ENCODE data around the gene OR13C5. TPM values are rescaled to one million over a fixed set of nuclear protein-coding genes. Genes with fewer than 3 reads are reported as not detected.

OR13C5 gene
- total RNA-seq, 3 donors from 2014 or later, result not detected

GRCh38 chr9:104553261-104553660 lies 46.0 kb downstream of the OR13C5 start:
- DNase-seq (ENCODE audit: low spot score in 2 of 2), result no peak
- no peaks in the 10 kb centered on the region for H3K27me3 ChIP-seq
- TF ChIP-seq, protein P1, sequence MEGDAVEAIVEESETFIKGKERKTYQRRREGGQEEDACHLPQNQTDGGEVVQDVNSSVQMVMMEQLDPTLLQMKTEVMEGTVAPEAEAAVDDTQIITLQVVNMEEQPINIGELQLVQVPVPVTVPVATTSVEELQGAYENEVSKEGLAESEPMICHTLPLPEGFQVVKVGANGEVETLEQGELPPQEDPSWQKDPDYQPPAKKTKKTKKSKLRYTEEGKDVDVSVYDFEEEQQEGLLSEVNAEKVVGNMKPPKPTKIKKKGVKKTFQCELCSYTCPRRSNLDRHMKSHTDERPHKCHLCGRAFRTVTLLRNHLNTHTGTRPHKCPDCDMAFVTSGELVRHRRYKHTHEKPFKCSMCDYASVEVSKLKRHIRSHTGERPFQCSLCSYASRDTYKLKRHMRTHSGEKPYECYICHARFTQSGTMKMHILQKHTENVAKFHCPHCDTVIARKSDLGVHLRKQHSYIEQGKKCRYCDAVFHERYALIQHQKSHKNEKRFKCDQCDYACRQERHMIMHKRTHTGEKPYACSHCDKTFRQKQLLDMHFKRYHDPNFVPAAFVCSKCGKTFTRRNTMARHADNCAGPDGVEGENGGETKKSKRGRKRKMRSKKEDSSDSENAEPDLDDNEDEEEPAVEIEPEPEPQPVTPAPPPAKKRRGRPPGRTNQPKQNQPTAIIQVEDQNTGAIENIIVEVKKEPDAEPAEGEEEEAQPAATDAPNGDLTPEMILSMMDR (IDR thresholded peaks at IDR 0.05), result no peak
- no peak for TF ChIP-seq POLR2A (IDR thresholded peaks at IDR 0.05)
- H3K9me3 ChIP-seq, result peaks cover 8 to 9% of the 10 kb centered on the region in 2 donors
- no peaks in the 10 kb centered on the region for H3K36me3 ChIP-seq
- H3K4me3 ChIP-seq, result no peak overlapping the region
- intact Hi-C loops (cut with DNase I; ENCODE audit: low total_unique reads), result no loop called here
- no peaks in the 10 kb centered on the region for H3K4me1 ChIP-seq
- H3K27ac ChIP-seq, result no peak overlapping the region

Other genes starting within 250 kb of the OR13C5 start
- gene OR13F1, start 95.2 kb downstream of the OR13C5 start, total RNA-seq, result not detected
- gene OR13C4, start 72.2 kb downstream of the OR13C5 start, total RNA-seq, result not detected
- gene OR13C3, start 62.6 kb downstream of the OR13C5 start, total RNA-seq, result not detected
- not detected for gene OR13C8, start 30.2 kb downstream of the OR13C5 start, total RNA-seq
- not detected for gene OR13C2, start 6.2 kb upstream of the OR13C5 start, total RNA-seq
- gene OR13C9, start 18.8 kb upstream of the OR13C5 start, total RNA-seq, result not detected
- not detected for gene OR13D1, start 95.1 kb upstream of the OR13C5 start, total RNA-seq
- 10 to 100 TPM; 23.1 to 28.2 (median 26.6) TPM for gene NIPSNAP3A, start 148.3 kb upstream of the OR13C5 start, total RNA-seq
- gene NIPSNAP3B, start 164.7 kb upstream of the OR13C5 start, total RNA-seq, result 10 to 100 TPM in 1 of 3 donors, 1 to 10 TPM in 2; 4.2 to 11.4 (median 6.9) TPM